ENCODE data around the gene STN1. TPM values are rescaled to one million over a fixed set of nuclear protein-coding genes. Genes with fewer than 3 reads are reported as not detected.
A peak's percentile ranks its signal among the peaks of the same experiment; 100 is the strongest.

The STN1 gene
- total and polyA plus RNA-seq, 5 donors from 2014 or later: 44.1 to 122 (median 106) TPM

- H3K27ac Mint-ChIP-seq: peak overlapping the region; percentile 82 to 91 (median 89)
- DNase-seq (no peak), ATAC-seq (ENCODE audit: low read depth in 2 of 2) (no peak)
- H3K36me3 Mint-ChIP-seq: peaks cover 54% of the 10 kb centered on the region
- no peaks in the 10 kb centered on the region for H3K27me3 ChIP-seq (ENCODE audit: control insufficient read depth, insufficient read depth, low read length)
- no peak overlapping the region for H3K4me3 ChIP-seq (ENCODE audit: low read depth, low read length)
- no peaks in the 10 kb centered on the region for H3K9me3 Mint-ChIP-seq
- H3K27me3 Mint-ChIP-seq: no peaks in the 10 kb centered on the region
- peak overlapping the region; percentile 28 for H3K27ac ChIP-seq (ENCODE audit: insufficient read depth, low read length, poor library complexity, severe bottlenecking)
- peaks cover 26 to 63% (median 43%) of the 10 kb centered on the region in 4 donors for H3K4me1 Mint-ChIP-seq
- no peaks in the 10 kb centered on the region for H3K9me3 ChIP-seq (ENCODE audit: control insufficient read depth in 2 of 2, low read length in 2 of 2)
- peak overlapping the region in 1 of 4 donors; percentile 57 for H3K4me3 Mint-ChIP-seq
- peaks cover 20% of the 10 kb centered on the region for H3K4me1 ChIP-seq (ENCODE audit: control insufficient read depth, insufficient read depth, low read length, poor library complexity, severe bottlenecking)
- peaks cover 86% of the 10 kb centered on the region for H3K36me3 ChIP-seq (ENCODE audit: control insufficient read depth, insufficient read depth, low read length)
Observed at GRCh38 chr10:103893817-103894216, 24.2 kb downstream of the STN1 start.

- Histone ChIP-seq H3K27me3 (ENCODE audit: control insufficient read depth, insufficient read depth, low read length) (no peaks in the 10 kb centered on the region), H3K27ac (ENCODE audit: insufficient read depth, low read length, poor library complexity, severe bottlenecking) (no peak overlapping the region), H3K9me3 (ENCODE audit: control insufficient read depth in 2 of 2, low read length in 2 of 2) (no peaks in the 10 kb centered on the region), H3K4me1 (ENCODE audit: control insufficient read depth, insufficient read depth, low read length, poor library complexity, severe bottlenecking) (peaks cover 24% of the 10 kb centered on the region), H3K4me3 (ENCODE audit: low read depth, low read length) (no peak overlapping the region), H3K36me3 (ENCODE audit: control insufficient read depth, insufficient read depth, low read length) (peaks cover 86% of the 10 kb centered on the region)
- Mint-ChIP-seq H3K9me3 (no peaks in the 10 kb centered on the region), H3K36me3 (peaks cover 50% of the 10 kb centered on the region), H3K4me3 (no peak overlapping the region), H3K4me1 (peaks cover 28 to 66% (median 47%) of the 10 kb centered on the region in 4 donors), H3K27me3 (no peaks in the 10 kb centered on the region), H3K27ac (peak overlapping the region in 1 of 3 donors; percentile 91)
- DNase-seq: no peak
- ATAC-seq (ENCODE audit: low read depth in 2 of 2): no peak
Observed at GRCh38 chr10:103892181-103892580, 25.8 kb downstream of the STN1 start.

- peaks cover 26 to 59% (median 44%) of the 10 kb centered on the region in 4 donors for H3K4me1 Mint-ChIP-seq
Observed at GRCh38 chr10:103890688-103891087, 27.3 kb downstream of the STN1 start.

GRCh38 chr10:103890194-103890658, 27.8 kb downstream of the STN1 start:
- no peaks in the 10 kb centered on the region for H3K27me3 Mint-ChIP-seq
- peaks cover 44% of the 10 kb centered on the region for H3K36me3 Mint-ChIP-seq

More at GRCh38 chr10:103890688-103891087, 27.3 kb downstream of the STN1 start:
- no peaks in the 10 kb centered on the region for H3K9me3 ChIP-seq (ENCODE audit: control insufficient read depth in 2 of 2, low read length in 2 of 2)
- H3K27ac ChIP-seq (ENCODE audit: insufficient read depth, low read length, poor library complexity, severe bottlenecking): peak overlapping the region; percentile 27
- peaks cover 86% of the 10 kb centered on the region for H3K36me3 ChIP-seq (ENCODE audit: control insufficient read depth, insufficient read depth, low read length)
- no peaks in the 10 kb centered on the region for H3K9me3 Mint-ChIP-seq
- peaks cover 47% of the 10 kb centered on the region for H3K36me3 Mint-ChIP-seq
- H3K27me3 Mint-ChIP-seq: no peaks in the 10 kb centered on the region
- DNase-seq: no peak
- peak overlapping the region in 1 of 4 donors; percentile 9 for H3K4me3 Mint-ChIP-seq
- peaks cover 24% of the 10 kb centered on the region for H3K4me1 ChIP-seq (ENCODE audit: control insufficient read depth, insufficient read depth, low read length, poor library complexity, severe bottlenecking)
- peak overlapping the region; percentile 78 to 88 (median 81) for H3K27ac Mint-ChIP-seq
- H3K27me3 ChIP-seq (ENCODE audit: control insufficient read depth, insufficient read depth, low read length): no peaks in the 10 kb centered on the region
- no peak overlapping the region for H3K4me3 ChIP-seq (ENCODE audit: low read depth, low read length)
- no peak for ATAC-seq (ENCODE audit: low read depth in 2 of 2)

GRCh38 chr10:103889121-103889720, 28.8 kb downstream of the STN1 start:
- H3K4me1 Mint-ChIP-seq: peaks cover 14 to 44% (median 33%) of the 10 kb centered on the region in 4 donors
- H3K27ac ChIP-seq (ENCODE audit: insufficient read depth, low read length, poor library complexity, severe bottlenecking): no peak overlapping the region
- no peaks in the 10 kb centered on the region for H3K27me3 ChIP-seq (ENCODE audit: control insufficient read depth, insufficient read depth, low read length)
- H3K4me1 ChIP-seq (ENCODE audit: control insufficient read depth, insufficient read depth, low read length, poor library complexity, severe bottlenecking): peaks cover 9% of the 10 kb centered on the region
- H3K36me3 Mint-ChIP-seq: peaks cover 46% of the 10 kb centered on the region
- no peaks in the 10 kb centered on the region for H3K9me3 Mint-ChIP-seq
- H3K36me3 ChIP-seq (ENCODE audit: control insufficient read depth, insufficient read depth, low read length): peaks cover 84% of the 10 kb centered on the region
- H3K27ac Mint-ChIP-seq: peak overlapping the region in 2 of 3 donors; percentile 88 to 92
- ATAC-seq (ENCODE audit: low read depth in 2 of 2) (no peak), DNase-seq (no peak)
- H3K4me3 Mint-ChIP-seq: no peak overlapping the region
- H3K9me3 ChIP-seq (ENCODE audit: control insufficient read depth in 2 of 2, low read length in 2 of 2): no peaks in the 10 kb centered on the region
- no peak overlapping the region for H3K4me3 ChIP-seq (ENCODE audit: low read depth, low read length)
- H3K27me3 Mint-ChIP-seq: no peaks in the 10 kb centered on the region

More at GRCh38 chr10:103890194-103890658, 27.8 kb downstream of the STN1 start:
- peak overlapping the region in 1 of 4 donors; percentile 31 for H3K4me3 Mint-ChIP-seq
- Histone ChIP-seq H3K27me3 (ENCODE audit: control insufficient read depth, insufficient read depth, low read length) (no peaks in the 10 kb centered on the region), H3K4me3 (ENCODE audit: low read depth, low read length) (no peak overlapping the region), H3K36me3 (ENCODE audit: control insufficient read depth, insufficient read depth, low read length) (peaks cover 85% of the 10 kb centered on the region), H3K9me3 (ENCODE audit: control insufficient read depth in 2 of 2, low read length in 2 of 2) (no peaks in the 10 kb centered on the region), H3K27ac (ENCODE audit: insufficient read depth, low read length, poor library complexity, severe bottlenecking) (peak overlapping the region; percentile 27), H3K4me1 (ENCODE audit: control insufficient read depth, insufficient read depth, low read length, poor library complexity, severe bottlenecking) (peaks cover 19% of the 10 kb centered on the region)
- peak overlapping the region; percentile 78 to 88 (median 81) for H3K27ac Mint-ChIP-seq
- H3K9me3 Mint-ChIP-seq: no peaks in the 10 kb centered on the region
- H3K4me1 Mint-ChIP-seq: peaks cover 21 to 54% (median 40%) of the 10 kb centered on the region in 4 donors
- ATAC-seq (ENCODE audit: low read depth in 2 of 2) (peak; percentile 13 to 32), DNase-seq (peak in 1 of 3 donors; percentile 54)

GRCh38 chr10:103888113-103888841, 29.7 kb downstream of the STN1 start:
- Mint-ChIP-seq H3K36me3 (peaks cover 49% of the 10 kb centered on the region), H3K9me3 (no peaks in the 10 kb centered on the region), H3K27ac (peak overlapping the region; percentile 20 to 92 (median 88)), H3K4me3 (no peak overlapping the region), H3K27me3 (no peaks in the 10 kb centered on the region), H3K4me1 (peaks cover 6 to 37% (median 26%) of the 10 kb centered on the region in 4 donors)
- H3K4me3 ChIP-seq (ENCODE audit: low read depth, low read length): no peak overlapping the region
- no peaks in the 10 kb centered on the region for H3K27me3 ChIP-seq (ENCODE audit: control insufficient read depth, insufficient read depth, low read length)
- H3K4me1 ChIP-seq (ENCODE audit: control insufficient read depth, insufficient read depth, low read length, poor library complexity, severe bottlenecking): peaks cover 4% of the 10 kb centered on the region
- peaks cover 81% of the 10 kb centered on the region for H3K36me3 ChIP-seq (ENCODE audit: control insufficient read depth, insufficient read depth, low read length)
- DNase-seq (peak in 2 of 3 donors; percentile 66 to 75), ATAC-seq (ENCODE audit: low read depth in 2 of 2) (peak; percentile 76 to 79)
- H3K9me3 ChIP-seq (ENCODE audit: control insufficient read depth in 2 of 2, low read length in 2 of 2): no peaks in the 10 kb centered on the region
- no peak overlapping the region for H3K27ac ChIP-seq (ENCODE audit: insufficient read depth, low read length, poor library complexity, severe bottlenecking)

GRCh38 chr10:103885617-103886016, 32.4 kb downstream of the STN1 start:
- Mint-ChIP-seq H3K27me3 (no peaks in the 10 kb centered on the region), H3K36me3 (peaks cover 48% of the 10 kb centered on the region), H3K9me3 (no peaks in the 10 kb centered on the region), H3K4me3 (no peak overlapping the region), H3K4me1 (peaks cover 6 to 30% (median 24%) of the 10 kb centered on the region in 4 donors), H3K27ac (no peak overlapping the region)
- H3K9me3 ChIP-seq (ENCODE audit: control insufficient read depth in 2 of 2, low read length in 2 of 2): no peaks in the 10 kb centered on the region
- H3K4me3 ChIP-seq (ENCODE audit: low read depth, low read length): no peak overlapping the region
- peaks cover 4% of the 10 kb centered on the region for H3K4me1 ChIP-seq (ENCODE audit: control insufficient read depth, insufficient read depth, low read length, poor library complexity, severe bottlenecking)
- ATAC-seq (ENCODE audit: low read depth in 2 of 2) (no peak), DNase-seq (no peak)
- H3K27ac ChIP-seq (ENCODE audit: insufficient read depth, low read length, poor library complexity, severe bottlenecking): no peak overlapping the region
- H3K27me3 ChIP-seq (ENCODE audit: control insufficient read depth, insufficient read depth, low read length): no peaks in the 10 kb centered on the region
- H3K36me3 ChIP-seq (ENCODE audit: control insufficient read depth, insufficient read depth, low read length): peaks cover 85% of the 10 kb centered on the region
